G401 (cell line): ENCODE data around the gene BOC. TPM values are rescaled to one million over a fixed set of nuclear protein-coding genes. Genes with fewer than 3 reads are reported as not detected.

ENCODE experiments used
- DNase-seq: peaks from one replicate; pipeline ENCODE4 v3.0.0-alpha.2; 2015; ENCODE audit warnings: low spot score
- in situ Hi-C: cut with HindIII; loops from 2 replicates; pipeline ENCODE4 v1.10.0; 2016; ENCODE audit warnings: low sequenced_read_pairs, mixed read lengths
- total RNA-seq: library from RNA; depleted of rRNA; stranded (reverse); fragments of >200 nt; shearing (Covaris generic); gene quantifications from 2 replicates; pipeline ENCODE4 v1.2.3, GENCODE V29; 2014

The BOC gene
- total RNA-seq, 1 experiment from 2014 or later, result not detected

- DNase-seq, result no peak
- in situ Hi-C loops, result no loop called here
Observed at GRCh38 chr3:113185194-113185835, 26.0 kb upstream of the BOC start.

- in situ Hi-C loops, result no loop called here
- no peak for DNase-seq
Observed at GRCh38 chr3:113186566-113186965, 24.8 kb upstream of the BOC start.

- in situ Hi-C loops, result no loop called here
- DNase-seq, result no peak
Observed at GRCh38 chr3:113193288-113193687, 18.1 kb upstream of the BOC start.

- DNase-seq, result no peak
- in situ Hi-C loops, result no loop called here
Observed at GRCh38 chr3:113193719-113194118, 17.6 kb upstream of the BOC start.

- in situ Hi-C loops, result no loop called here
- DNase-seq, result no peak
Observed at GRCh38 chr3:113194823-113195401, 16.4 kb upstream of the BOC start.

GRCh38 chr3:113200351-113200750 lies 11.0 kb upstream of the BOC start:
- in situ Hi-C loops, result no loop called here
- DNase-seq, result no peak

GRCh38 chr3:113200946-113201345 lies 10.4 kb upstream of the BOC start:
- no peak for DNase-seq
- in situ Hi-C loops, result no loop called here

- DNase-seq, result no peak
- in situ Hi-C loops, result no loop called here
Observed at GRCh38 chr3:113204371-113204770, 7.0 kb upstream of the BOC start.

GRCh38 chr3:113205481-113205880 lies 5.9 kb upstream of the BOC start:
- DNase-seq, result no peak
- in situ Hi-C loops, result no loop called here

- in situ Hi-C loops, result no loop called here
- no peak for DNase-seq
Observed at GRCh38 chr3:113210604-113211329, 590 bp upstream of the BOC start.

GRCh38 chr3:113212150-113212843 lies 940 bp downstream of the BOC start:
- no peak for DNase-seq
- in situ Hi-C loops, result no loop called here

- in situ Hi-C loops, result no loop called here
- DNase-seq, result no peak
Observed at GRCh38 chr3:113212844-113213375, 1.6 kb downstream of the BOC start.

- no peak for DNase-seq
- in situ Hi-C loops, result no loop called here
Observed at GRCh38 chr3:113213896-113214587, 2.7 kb downstream of the BOC start.

- DNase-seq, result no peak
- in situ Hi-C loops, result no loop called here
Observed at GRCh38 chr3:113214917-113215595, 3.7 kb downstream of the BOC start.

- no peak for DNase-seq
- in situ Hi-C loops, result no loop called here
Observed at GRCh38 chr3:113216393-113216792, 5.0 kb downstream of the BOC start.

GRCh38 chr3:113218011-113218680 lies 6.8 kb downstream of the BOC start:
- no peak for DNase-seq
- in situ Hi-C loops, result no loop called here

GRCh38 chr3:113218681-113219045 lies 7.3 kb downstream of the BOC start:
- in situ Hi-C loops, result no loop called here
- no peak for DNase-seq

GRCh38 chr3:113219605-113220300 lies 8.4 kb downstream of the BOC start:
- in situ Hi-C loops, result no loop called here
- no peak for DNase-seq
